Activated T-helper 1 cell treated with anti-CD3 and anti-CD28 coated beads, Interleukin-12 subunit alpha, Interleukin-12 subunit beta, Interleukin-2, Interleukin-4 antibody, amounts not matched to agents 30 ng/mL and 10 ng/mL and 1 ng/mL, durations not matched to agents 14 hours and 24 hours and 36 hours (primary cell): Measurements from ENCODE around the gene KDELR3. TPM values are rescaled to one million over a fixed set of nuclear protein-coding genes. Genes with fewer than 3 reads are reported as not detected.

ENCODE experiments used
- DNase-seq: peaks from one replicate; pipeline ENCODE4 v3.0.0; 2021; ENCODE audit warnings: low spot score
- H3K27ac Mint-ChIP-seq: one replicate; pipeline ENCODE4 v1.8.0; 2021; ENCODE audit warnings: mild to moderate bottlenecking, mixed read lengths
- H3K27me3 Mint-ChIP-seq: one replicate; pipeline ENCODE4 v1.8.0; 2022; ENCODE audit warnings: mild to moderate bottlenecking, moderate library complexity, mixed read lengths; ENCODE audit not compliant: insufficient read depth
- H3K36me3 Mint-ChIP-seq: one replicate; pipeline ENCODE4 v1.8.0; 2021; ENCODE audit warnings: low read depth, mixed read lengths
- H3K4me1 Mint-ChIP-seq: one replicate; pipeline ENCODE4 v1.8.0; 2021; ENCODE audit warnings: low read depth, mixed read lengths
- H3K4me3 Mint-ChIP-seq: one replicate; pipeline ENCODE4 v1.8.0; 2021; ENCODE audit warnings: mild to moderate bottlenecking, moderate library complexity, mixed read lengths
- H3K9me3 Mint-ChIP-seq: one replicate; pipeline ENCODE4 v1.8.0; 2021; ENCODE audit warnings: mixed read lengths
- intact Hi-C: fragments of 100-400 bp; cut with micrococcal nuclease; formaldehyde crosslinking; loops from one replicate; pipeline ENCODE4 v1.15.1; 2024
- total RNA-seq: library from RNA; stranded (reverse); gene quantifications from 2 replicates; pipeline ENCODE4 v1.2.3, GENCODE V29; 2022

The KDELR3 gene
- total RNA-seq, 1 donor from 2014 or later, result 1.1 TPM

DNA sequence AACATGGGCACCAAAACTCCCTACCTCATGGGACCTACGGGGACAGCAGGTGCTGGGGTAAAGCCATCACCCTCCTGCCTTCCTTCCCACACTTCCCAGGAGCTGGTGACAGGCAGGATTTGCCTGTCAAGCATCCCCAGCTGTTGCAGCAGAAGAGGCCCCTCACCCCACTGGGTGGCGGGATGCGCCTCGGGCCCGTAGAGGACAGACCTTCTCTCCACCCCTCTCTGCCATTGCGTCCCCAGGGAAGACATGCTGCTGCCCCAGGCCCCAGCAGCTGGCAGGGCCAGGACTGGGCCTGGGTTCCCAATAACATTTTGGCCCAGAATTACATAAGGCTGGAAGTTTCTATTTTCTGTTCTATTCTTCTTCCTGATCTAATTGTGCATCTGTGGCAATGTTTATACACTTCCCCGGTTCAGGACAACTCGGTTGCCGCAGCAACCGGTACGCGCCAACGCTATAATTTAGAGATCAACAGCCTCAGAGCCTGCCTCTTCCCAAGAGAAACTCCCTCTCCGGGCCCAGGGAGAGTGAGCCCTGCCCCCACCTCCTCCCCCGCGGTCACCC lies 38.3 kb upstream of the KDELR3 start:
- no peak overlapping the region for H3K4me3 Mint-ChIP-seq
- H3K36me3 Mint-ChIP-seq, result no peaks in the 10 kb centered on the region
- H3K27me3 Mint-ChIP-seq, result peaks cover 2% of the 10 kb centered on the region
- no peaks in the 10 kb centered on the region for H3K4me1 Mint-ChIP-seq
- H3K27ac Mint-ChIP-seq, result no peak overlapping the region
- H3K9me3 Mint-ChIP-seq, result no peaks in the 10 kb centered on the region
- intact Hi-C loops, result no loop called here
- DNase-seq, result no peak

DNA sequence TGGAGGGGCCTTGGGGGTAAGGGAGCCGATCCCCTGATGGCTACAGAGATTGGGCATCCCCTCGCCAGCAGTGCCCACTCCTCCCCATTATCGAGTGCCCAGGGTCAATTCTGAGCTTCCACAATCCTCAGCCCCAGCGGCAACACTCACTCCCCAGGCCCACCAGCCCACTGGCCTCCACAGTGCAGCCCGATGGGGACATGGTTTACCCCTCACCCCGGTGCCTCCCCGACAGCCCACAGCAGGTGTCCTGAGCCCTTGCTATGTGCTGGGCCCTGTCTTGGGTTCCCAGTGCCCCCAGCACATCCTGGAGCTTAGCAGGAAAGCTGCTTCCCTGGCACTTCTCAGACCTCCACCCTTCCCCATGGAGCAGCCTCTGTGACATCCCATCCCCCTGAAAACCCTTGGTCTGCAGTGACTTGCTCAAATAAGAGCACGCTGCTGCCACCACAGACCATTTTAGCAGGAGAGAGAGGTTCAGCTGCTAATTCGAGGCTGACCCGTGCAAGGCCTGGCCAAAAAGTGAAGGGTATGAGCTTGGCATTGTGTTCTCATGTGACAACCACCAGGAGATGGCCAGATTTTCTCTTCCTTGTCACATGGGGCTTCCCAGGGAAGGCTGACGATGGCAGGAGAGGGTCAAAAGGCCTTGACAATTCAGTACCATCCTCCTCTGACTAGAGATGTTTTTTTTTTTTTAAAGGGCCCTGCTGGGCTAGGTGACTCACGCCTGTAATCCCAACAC lies 36.5 kb upstream of the KDELR3 start:
- no peak for DNase-seq
- no peaks in the 10 kb centered on the region for H3K4me1 Mint-ChIP-seq
- H3K9me3 Mint-ChIP-seq, result no peaks in the 10 kb centered on the region
- intact Hi-C loops, result no loop called here
- no peaks in the 10 kb centered on the region for H3K36me3 Mint-ChIP-seq
- H3K27ac Mint-ChIP-seq, result no peak overlapping the region
- peaks cover 2% of the 10 kb centered on the region for H3K27me3 Mint-ChIP-seq
- no peak overlapping the region for H3K4me3 Mint-ChIP-seq

DNA sequence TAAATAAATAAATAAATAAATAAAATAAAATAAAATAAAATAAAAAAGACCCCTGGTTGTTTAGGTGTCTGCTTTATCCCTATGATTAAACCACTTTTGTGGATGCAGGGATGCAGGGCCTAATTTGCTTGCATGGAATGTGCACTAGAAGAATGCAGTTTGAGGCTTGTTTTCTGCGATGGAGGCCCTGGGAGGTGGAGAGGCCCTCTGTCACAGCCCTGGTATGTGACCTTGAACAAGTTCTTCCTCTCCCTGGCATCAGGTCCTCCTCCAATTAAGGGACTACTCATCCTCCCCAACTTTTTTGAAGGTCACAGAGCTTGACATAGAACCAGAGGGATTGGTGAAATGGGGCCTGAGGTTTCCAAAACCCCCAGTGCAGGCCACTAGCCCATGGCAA lies 35.6 kb upstream of the KDELR3 start:
- intact Hi-C loops, result no loop called here
- Mint-ChIP-seq H3K4me1 (no peaks in the 10 kb centered on the region), H3K36me3 (no peaks in the 10 kb centered on the region), H3K9me3 (no peaks in the 10 kb centered on the region), H3K27me3 (peaks cover 2% of the 10 kb centered on the region), H3K27ac (no peak overlapping the region), H3K4me3 (no peak overlapping the region)
- DNase-seq, result no peak

DNA sequence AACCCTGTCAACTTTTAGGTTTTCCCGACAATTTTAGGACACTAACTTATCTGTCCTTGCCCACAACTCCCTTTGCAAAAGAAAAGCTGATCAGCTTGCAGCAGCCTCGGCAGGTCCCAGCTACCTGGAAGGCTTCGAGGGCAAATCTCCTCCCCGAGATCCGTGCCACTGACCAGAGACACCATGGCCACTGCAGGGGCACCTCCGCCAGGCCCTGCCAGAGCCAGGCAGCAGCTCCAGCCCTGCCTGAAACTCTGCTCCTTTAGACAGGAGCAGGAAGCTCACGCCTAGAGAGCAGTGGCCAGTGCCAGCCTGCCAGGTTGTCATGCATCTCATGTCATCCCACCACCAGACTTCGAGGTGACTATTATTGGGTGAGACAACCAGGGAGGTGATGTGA lies 34.0 kb upstream of the KDELR3 start:
- no peak for DNase-seq
- no peak overlapping the region for H3K4me3 Mint-ChIP-seq
- H3K9me3 Mint-ChIP-seq, result no peaks in the 10 kb centered on the region
- intact Hi-C loops, result no loop called here
- H3K27ac Mint-ChIP-seq, result no peak overlapping the region
- no peaks in the 10 kb centered on the region for H3K36me3 Mint-ChIP-seq
- H3K27me3 Mint-ChIP-seq, result peaks cover 4% of the 10 kb centered on the region
- H3K4me1 Mint-ChIP-seq, result no peaks in the 10 kb centered on the region

DNA sequence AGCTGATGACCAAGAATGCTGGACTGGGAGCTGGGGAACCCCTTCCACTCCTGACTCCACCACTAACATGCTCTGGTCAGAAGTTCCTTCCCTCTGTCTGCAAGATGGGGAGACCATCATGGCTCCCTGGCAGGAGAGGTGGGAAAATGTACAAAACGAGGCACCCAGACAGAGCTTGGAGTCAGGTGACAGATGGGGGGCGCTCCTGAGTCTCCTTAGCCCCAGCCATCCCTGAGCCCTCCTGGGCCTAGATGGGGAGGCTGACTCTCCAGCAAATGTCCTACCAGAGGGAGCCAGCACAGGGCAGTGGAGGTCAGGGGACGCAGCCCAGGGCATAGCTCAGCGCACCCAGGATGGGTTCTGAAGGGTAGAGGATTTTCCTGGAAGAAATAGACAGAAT lies 32.9 kb upstream of the KDELR3 start:
- no peaks in the 10 kb centered on the region for H3K36me3 Mint-ChIP-seq

DNA sequence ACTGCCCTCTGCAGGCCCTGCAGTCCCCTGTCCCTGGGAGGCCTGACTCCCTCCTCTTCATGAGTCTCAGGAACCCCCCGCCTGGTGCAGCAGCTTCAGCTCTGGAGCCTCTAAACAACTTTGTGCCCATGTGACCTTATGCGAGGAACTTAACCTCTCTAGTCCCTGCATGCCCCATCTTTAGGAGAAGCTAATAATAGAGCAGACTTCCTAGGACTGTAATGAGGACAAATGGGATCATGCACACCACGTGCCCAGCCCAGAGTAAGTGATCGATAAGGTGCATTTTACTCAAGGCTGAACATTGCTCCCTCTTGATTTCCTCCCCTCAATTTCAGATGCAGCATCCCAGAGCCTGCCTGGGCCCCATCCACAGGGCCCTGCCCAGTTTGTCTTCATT lies 31.9 kb upstream of the KDELR3 start:
- H3K4me1 Mint-ChIP-seq, result no peaks in the 10 kb centered on the region
- H3K27ac Mint-ChIP-seq, result no peak overlapping the region
- H3K36me3 Mint-ChIP-seq, result no peaks in the 10 kb centered on the region
- no peak overlapping the region for H3K4me3 Mint-ChIP-seq
- H3K27me3 Mint-ChIP-seq, result peaks cover 7% of the 10 kb centered on the region
- no peak for DNase-seq
- no peaks in the 10 kb centered on the region for H3K9me3 Mint-ChIP-seq
- intact Hi-C loops, result no loop called here

More for the DNA sequence above, 32.9 kb upstream of the KDELR3 start:
- H3K9me3 Mint-ChIP-seq, result no peaks in the 10 kb centered on the region
- no peaks in the 10 kb centered on the region for H3K4me1 Mint-ChIP-seq
- intact Hi-C loops, result no loop called here
- no peak overlapping the region for H3K4me3 Mint-ChIP-seq
- no peak for DNase-seq
- peaks cover 4% of the 10 kb centered on the region for H3K27me3 Mint-ChIP-seq
- no peak overlapping the region for H3K27ac Mint-ChIP-seq

DNA sequence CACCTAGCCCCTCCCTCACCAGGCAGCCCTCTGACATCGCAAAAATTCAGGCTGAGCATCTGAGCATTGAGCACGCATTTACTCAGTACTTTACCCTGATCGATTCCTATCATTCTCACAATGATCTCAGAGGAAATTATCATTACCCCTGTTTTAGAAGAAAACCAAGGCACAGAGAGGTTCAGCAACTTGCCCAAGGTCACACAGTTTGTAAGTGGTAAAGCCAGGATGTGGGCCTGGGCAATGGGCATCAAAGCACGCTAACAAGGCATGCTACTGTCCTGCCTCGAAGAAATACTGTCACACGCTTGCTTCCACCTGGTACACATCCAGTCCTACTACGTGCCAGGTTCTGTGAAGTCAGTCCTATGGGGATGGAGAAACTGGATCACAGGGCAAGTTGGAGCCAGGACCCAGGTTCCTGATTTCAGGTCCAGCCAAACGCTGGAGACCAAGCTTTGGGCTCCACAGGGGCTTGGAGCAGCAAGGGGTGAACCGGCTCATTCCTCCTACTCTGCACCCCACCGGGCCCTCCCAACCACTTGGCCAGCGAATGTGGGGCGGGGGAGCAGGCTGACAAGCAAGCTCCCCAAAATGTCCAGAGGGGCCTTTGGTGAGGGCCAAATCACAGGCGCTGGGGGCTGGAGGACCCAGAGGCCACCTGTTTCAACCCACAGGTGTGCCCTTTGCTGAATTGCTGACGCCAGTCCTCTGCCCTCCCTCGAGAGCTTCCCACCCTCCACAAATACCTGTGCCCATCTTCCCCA lies 31.1 kb upstream of the KDELR3 start:
- H3K4me1 Mint-ChIP-seq, result no peaks in the 10 kb centered on the region
- DNase-seq, result no peak
- no peak overlapping the region for H3K27ac Mint-ChIP-seq
- no peaks in the 10 kb centered on the region for H3K9me3 Mint-ChIP-seq
- intact Hi-C loops, result no loop called here
- H3K4me3 Mint-ChIP-seq, result no peak overlapping the region
- H3K27me3 Mint-ChIP-seq, result peaks cover 7% of the 10 kb centered on the region
- H3K36me3 Mint-ChIP-seq, result no peaks in the 10 kb centered on the region

DNA sequence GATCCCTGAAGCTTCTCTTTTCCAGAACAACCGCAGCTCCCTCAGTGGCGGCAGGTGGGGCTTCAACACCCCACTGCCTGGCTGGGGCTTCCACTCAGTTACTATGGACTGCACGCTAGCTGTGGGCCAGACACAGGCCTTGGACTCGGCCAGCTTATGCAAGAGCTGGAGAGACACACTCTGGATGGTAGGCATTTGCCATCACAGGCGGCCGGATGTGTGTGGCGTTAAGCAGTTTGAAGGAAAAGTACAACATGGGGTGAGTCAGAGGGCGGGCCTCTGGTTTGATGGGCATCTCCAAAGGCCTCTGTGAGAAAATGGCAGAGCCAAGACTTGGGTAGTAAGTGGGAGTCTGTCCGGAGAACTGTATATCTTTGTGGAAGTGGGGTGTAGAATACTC lies 30.5 kb upstream of the KDELR3 start:
- Mint-ChIP-seq H3K4me1 (no peaks in the 10 kb centered on the region), H3K4me3 (no peak overlapping the region), H3K27ac (no peak overlapping the region), H3K9me3 (no peaks in the 10 kb centered on the region), H3K27me3 (peaks cover 7% of the 10 kb centered on the region), H3K36me3 (no peaks in the 10 kb centered on the region)
- intact Hi-C loops, result no loop called here
- DNase-seq, result no peak

DNA sequence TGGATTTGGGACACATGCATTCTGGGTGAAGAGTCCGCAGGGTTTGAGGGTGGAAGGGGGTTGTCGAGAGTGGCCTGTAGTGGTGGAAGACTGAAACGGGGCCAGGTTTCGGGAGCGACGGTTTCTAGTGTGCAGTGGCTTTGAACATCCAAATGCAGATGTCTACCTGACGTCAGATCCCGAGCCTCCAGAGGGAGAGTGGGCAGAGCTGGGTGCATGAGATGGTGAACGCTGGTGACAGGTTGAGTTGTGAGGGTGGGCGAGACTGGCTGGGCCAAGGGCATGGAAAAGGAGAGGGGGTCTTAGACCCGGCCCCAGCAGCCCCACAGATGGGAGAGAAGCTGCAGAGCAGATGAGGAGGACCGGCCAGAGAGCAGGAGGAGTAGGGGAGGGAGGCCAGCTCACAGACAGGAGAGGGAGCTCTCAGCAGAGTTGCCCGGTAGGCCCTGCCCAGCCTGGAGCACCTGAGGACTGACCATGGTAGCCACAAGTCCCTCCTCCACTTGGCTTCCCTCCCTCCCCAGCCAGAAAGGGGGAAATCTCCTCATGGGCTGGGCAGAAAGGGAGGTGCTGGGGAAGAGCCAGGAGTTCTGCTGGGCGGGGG lies 27.0 kb upstream of the KDELR3 start:
- Mint-ChIP-seq H3K4me1 (no peaks in the 10 kb centered on the region), H3K27ac (no peak overlapping the region), H3K36me3 (no peaks in the 10 kb centered on the region), H3K9me3 (no peaks in the 10 kb centered on the region), H3K27me3 (peaks cover 5% of the 10 kb centered on the region), H3K4me3 (no peak overlapping the region)
- intact Hi-C loops, result no loop called here
- DNase-seq, result no peak

DNA sequence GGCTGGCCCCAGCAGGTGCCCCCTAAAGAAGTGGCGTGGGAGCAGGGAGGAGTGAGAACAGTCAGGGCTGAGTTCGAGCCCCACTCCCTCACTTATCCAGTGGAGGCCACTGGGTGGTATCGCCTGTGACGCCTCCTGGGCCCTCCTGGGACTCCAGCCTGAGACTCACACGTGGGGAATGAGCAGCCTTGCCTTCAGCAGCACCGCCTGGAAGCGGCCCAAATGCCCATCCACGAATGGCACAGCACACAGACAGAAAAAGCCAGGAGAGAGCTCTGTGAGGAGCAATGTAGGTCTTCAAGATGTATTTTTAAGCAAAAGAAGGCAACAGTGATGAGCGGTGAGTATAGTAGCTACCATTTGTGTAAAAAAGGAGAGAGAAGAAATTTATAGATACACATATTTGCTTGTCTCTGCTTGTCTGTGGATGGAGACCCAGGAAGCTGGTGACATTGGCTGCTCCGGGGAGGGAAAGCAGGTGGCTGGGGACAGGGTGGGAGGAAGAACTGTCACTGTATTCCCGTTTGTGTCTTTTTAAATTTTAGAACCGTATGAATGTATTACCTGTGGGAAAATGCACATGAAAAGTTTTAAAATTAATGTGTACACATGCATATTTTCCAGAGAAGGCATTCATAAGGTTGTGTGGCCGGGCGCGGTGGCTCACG lies 26.1 kb upstream of the KDELR3 start:
- Mint-ChIP-seq H3K9me3 (no peaks in the 10 kb centered on the region), H3K27me3 (peaks cover 8% of the 10 kb centered on the region), H3K4me3 (no peak overlapping the region), H3K4me1 (no peaks in the 10 kb centered on the region), H3K27ac (no peak overlapping the region), H3K36me3 (no peaks in the 10 kb centered on the region)
- intact Hi-C loops, result no loop called here
- no peak for DNase-seq

DNA sequence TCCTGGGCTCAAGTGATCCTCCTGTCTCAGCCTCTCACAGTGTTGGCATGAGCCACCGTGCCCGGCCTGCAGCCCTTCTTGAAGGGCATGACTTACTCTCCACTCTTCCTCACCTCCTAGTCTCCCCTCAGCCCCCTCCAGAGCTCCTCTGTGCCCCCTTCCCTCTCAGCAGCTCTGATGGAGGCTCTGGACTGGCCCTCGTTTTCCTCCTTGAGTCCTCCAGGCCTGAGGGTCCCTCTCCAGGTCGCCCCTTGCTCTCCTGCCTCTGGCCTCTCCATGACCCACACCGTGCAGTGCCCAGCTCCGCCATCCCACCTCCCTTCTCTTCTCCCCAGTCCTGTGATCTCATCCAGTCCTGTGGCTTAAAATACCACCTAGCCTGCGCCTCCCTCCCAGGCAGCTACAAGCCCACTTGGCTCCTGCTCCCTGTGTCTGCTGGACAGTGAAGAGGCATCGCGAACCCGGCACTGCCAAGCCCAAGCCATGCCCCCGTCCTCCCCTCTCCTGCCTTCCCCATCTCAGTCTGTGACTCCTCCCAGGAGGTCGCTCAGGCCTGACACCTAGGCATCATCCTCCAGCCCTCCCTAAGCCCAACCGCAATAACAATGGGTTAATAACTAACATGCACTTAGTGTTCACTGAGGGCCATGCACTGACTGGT lies 24.8 kb upstream of the KDELR3 start:
- Mint-ChIP-seq H3K4me1 (no peaks in the 10 kb centered on the region), H3K27ac (no peak overlapping the region), H3K4me3 (no peak overlapping the region), H3K36me3 (no peaks in the 10 kb centered on the region), H3K27me3 (peaks cover 8% of the 10 kb centered on the region), H3K9me3 (no peaks in the 10 kb centered on the region)
- intact Hi-C loops, result no loop called here
- no peak for DNase-seq
